Activated naive CD8-positive, alpha-beta T cell treated with anti-CD3 and anti-CD28 coated beads, Interleukin-2, amount 50 U/mL, for 24 hours (primary cell): ENCODE results near the gene ATG4D.

Experiments
- ATAC-seq: fragments of 150-1000 bp; cut with Tn5 transposase; one replicate; pipeline ENCODE4 v1.10.0; 2021
- DNase-seq: peaks from one replicate; pipeline ENCODE4 v3.0.0; 2021
- H3K27ac Mint-ChIP-seq: one replicate; pipeline ENCODE4 v1.8.0; 2021; ENCODE audit warnings: mild to moderate bottlenecking, mixed read lengths
- H3K27me3 Mint-ChIP-seq: one replicate; pipeline ENCODE4 v1.8.0; 2021; ENCODE audit warnings: mixed read lengths
- H3K36me3 Mint-ChIP-seq: one replicate; pipeline ENCODE4 v1.8.0; 2021; ENCODE audit warnings: low read depth, mixed read lengths
- H3K4me1 Mint-ChIP-seq: one replicate; pipeline ENCODE4 v1.8.0; 2021; ENCODE audit warnings: mixed read lengths
- H3K4me3 Mint-ChIP-seq: one replicate; pipeline ENCODE4 v1.8.0; 2021; ENCODE audit warnings: mild to moderate bottlenecking, moderate library complexity, mixed read lengths
- H3K9me3 Mint-ChIP-seq: one replicate; pipeline ENCODE4 v1.8.0; 2021; ENCODE audit warnings: mixed read lengths

The ATG4D gene

GRCh38 chr19:10552510-10553053 lies 8.9 kb downstream of the ATG4D start:
- ATAC-seq (peak; percentile 57), DNase-seq (peak; percentile 52)
- H3K9me3 Mint-ChIP-seq = no peaks in the 10 kb centered on the region
- H3K36me3 Mint-ChIP-seq = peaks cover 49% of the 10 kb centered on the region
- H3K27ac Mint-ChIP-seq = peak overlapping the region; percentile 88
- H3K27me3 Mint-ChIP-seq = no peaks in the 10 kb centered on the region
- no peak overlapping the region for H3K4me3 Mint-ChIP-seq
- peaks cover 54% of the 10 kb centered on the region for H3K4me1 Mint-ChIP-seq

DNA sequence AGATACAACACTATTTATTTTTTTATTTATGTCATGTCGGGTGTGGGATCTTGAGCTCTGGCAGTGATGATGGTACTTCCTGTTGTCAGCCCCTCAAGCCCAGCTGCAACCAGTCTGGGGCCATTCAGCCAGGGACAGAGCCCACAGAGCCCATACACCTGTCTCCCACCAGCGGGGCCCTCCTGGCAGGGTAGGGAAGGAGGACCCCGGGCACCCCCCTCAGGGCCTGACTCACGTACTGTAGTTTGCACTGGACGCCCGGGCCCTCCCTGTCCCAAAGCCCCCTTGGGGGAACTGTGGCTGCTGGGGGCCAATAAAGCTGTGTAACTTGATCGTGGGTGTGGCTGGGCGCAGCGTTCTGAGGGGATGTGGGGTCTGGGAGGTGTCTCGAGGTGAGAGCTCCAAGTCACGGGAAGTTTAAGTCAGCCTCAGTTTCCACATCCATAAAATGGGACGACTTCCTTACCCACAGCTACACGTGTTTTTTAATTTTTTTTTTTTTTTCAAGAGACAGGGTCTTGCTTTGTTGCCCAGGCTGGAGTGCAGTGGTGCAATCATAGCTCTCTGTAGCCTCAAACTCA lies 9.5 kb downstream of the ATG4D start:
- H3K36me3 Mint-ChIP-seq = peaks cover 53% of the 10 kb centered on the region
- H3K27me3 Mint-ChIP-seq = no peaks in the 10 kb centered on the region
- peak; percentile 12 for DNase-seq
- H3K27ac Mint-ChIP-seq = peak overlapping the region; percentile 88
- H3K9me3 Mint-ChIP-seq = no peaks in the 10 kb centered on the region
- H3K4me1 Mint-ChIP-seq = peaks cover 57% of the 10 kb centered on the region
- no peak for ATAC-seq
- peak overlapping the region; percentile 49 for H3K4me3 Mint-ChIP-seq

GRCh38 chr19:10553943-10554381 lies 10.3 kb downstream of the ATG4D start:
- no peaks in the 10 kb centered on the region for H3K27me3 Mint-ChIP-seq
- H3K36me3 Mint-ChIP-seq = peaks cover 52% of the 10 kb centered on the region
- H3K4me3 Mint-ChIP-seq = peak overlapping the region; percentile 49
- H3K9me3 Mint-ChIP-seq = no peaks in the 10 kb centered on the region
- H3K4me1 Mint-ChIP-seq = peaks cover 57% of the 10 kb centered on the region
- ATAC-seq = peak; percentile 81
- peak; percentile 67 for DNase-seq
- peak overlapping the region; percentile 88 for H3K27ac Mint-ChIP-seq

GRCh38 chr19:10554760-10555609 lies 11.3 kb downstream of the ATG4D start:
- no peak overlapping the region for H3K4me3 Mint-ChIP-seq
- H3K36me3 Mint-ChIP-seq = peaks cover 57% of the 10 kb centered on the region
- peaks cover 57% of the 10 kb centered on the region for H3K4me1 Mint-ChIP-seq
- no peaks in the 10 kb centered on the region for H3K27me3 Mint-ChIP-seq
- no peak for ATAC-seq
- peak overlapping the region; percentile 88 for H3K27ac Mint-ChIP-seq
- no peaks in the 10 kb centered on the region for H3K9me3 Mint-ChIP-seq
- DNase-seq = peak; percentile 36

GRCh38 chr19:10555610-10555973 lies 11.9 kb downstream of the ATG4D start:
- no peak for ATAC-seq
- peaks cover 51% of the 10 kb centered on the region for H3K4me1 Mint-ChIP-seq

GRCh38 chr19:10557603-10558197 lies 14.0 kb downstream of the ATG4D start:
- Mint-ChIP-seq H3K4me1 (peaks cover 39% of the 10 kb centered on the region), H3K36me3 (peaks cover 59% of the 10 kb centered on the region), H3K9me3 (no peaks in the 10 kb centered on the region)

More at GRCh38 chr19:10555610-10555973, 11.9 kb downstream of the ATG4D start:
- no peaks in the 10 kb centered on the region for H3K9me3 Mint-ChIP-seq
- no peak overlapping the region for H3K27ac Mint-ChIP-seq
- DNase-seq = no peak
- no peaks in the 10 kb centered on the region for H3K27me3 Mint-ChIP-seq
- no peak overlapping the region for H3K4me3 Mint-ChIP-seq
- peaks cover 56% of the 10 kb centered on the region for H3K36me3 Mint-ChIP-seq

GRCh38 chr19:10560154-10560553 lies 16.4 kb downstream of the ATG4D start:
- Mint-ChIP-seq H3K27ac (no peak overlapping the region), H3K4me3 (no peak overlapping the region), H3K4me1 (peaks cover 23% of the 10 kb centered on the region), H3K9me3 (no peaks in the 10 kb centered on the region), H3K27me3 (no peaks in the 10 kb centered on the region), H3K36me3 (peaks cover 49% of the 10 kb centered on the region)
- DNase-seq (no peak), ATAC-seq (no peak)

More at GRCh38 chr19:10557603-10558197, 14.0 kb downstream of the ATG4D start:
- Mint-ChIP-seq H3K27me3 (no peaks in the 10 kb centered on the region), H3K27ac (peak overlapping the region; percentile 49), H3K4me3 (no peak overlapping the region)
- DNase-seq (no peak), ATAC-seq (no peak)

DNA sequence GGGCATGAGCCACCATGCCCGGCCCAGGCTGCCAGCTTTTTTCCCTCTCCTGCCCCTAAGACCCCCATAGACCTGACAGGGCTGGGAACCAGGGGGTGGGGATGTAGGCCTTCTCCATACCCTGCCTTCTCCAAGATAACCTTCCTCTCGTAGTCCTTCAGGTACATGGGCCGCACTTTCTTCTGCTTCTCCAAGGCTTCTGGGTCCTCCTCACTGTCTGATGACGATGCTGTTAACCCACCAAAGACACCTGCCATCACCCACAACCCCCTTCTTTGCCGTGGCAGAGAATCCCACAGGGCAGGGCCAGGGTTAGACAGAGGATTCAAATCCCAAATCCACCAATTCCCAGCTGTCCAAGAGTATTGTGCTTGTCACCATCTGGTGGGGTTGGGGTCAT lies 18.9 kb downstream of the ATG4D start:
- DNase-seq = no peak
- H3K4me3 Mint-ChIP-seq = no peak overlapping the region
- ATAC-seq = no peak
- no peak overlapping the region for H3K27ac Mint-ChIP-seq
- no peaks in the 10 kb centered on the region for H3K27me3 Mint-ChIP-seq
- H3K4me1 Mint-ChIP-seq = peaks cover 31% of the 10 kb centered on the region
- peaks cover 52% of the 10 kb centered on the region for H3K36me3 Mint-ChIP-seq
- no peaks in the 10 kb centered on the region for H3K9me3 Mint-ChIP-seq

GRCh38 chr19:10565028-10565566 lies 21.4 kb downstream of the ATG4D start:
- DNase-seq = peak; percentile 69
- H3K4me1 Mint-ChIP-seq = peaks cover 42% of the 10 kb centered on the region
- H3K9me3 Mint-ChIP-seq = no peaks in the 10 kb centered on the region
- ATAC-seq = no peak
- H3K27ac Mint-ChIP-seq = peak overlapping the region; percentile 100
- peaks cover 39% of the 10 kb centered on the region for H3K36me3 Mint-ChIP-seq
- peak overlapping the region; percentile 98 for H3K4me3 Mint-ChIP-seq
- H3K27me3 Mint-ChIP-seq = no peaks in the 10 kb centered on the region

DNA sequence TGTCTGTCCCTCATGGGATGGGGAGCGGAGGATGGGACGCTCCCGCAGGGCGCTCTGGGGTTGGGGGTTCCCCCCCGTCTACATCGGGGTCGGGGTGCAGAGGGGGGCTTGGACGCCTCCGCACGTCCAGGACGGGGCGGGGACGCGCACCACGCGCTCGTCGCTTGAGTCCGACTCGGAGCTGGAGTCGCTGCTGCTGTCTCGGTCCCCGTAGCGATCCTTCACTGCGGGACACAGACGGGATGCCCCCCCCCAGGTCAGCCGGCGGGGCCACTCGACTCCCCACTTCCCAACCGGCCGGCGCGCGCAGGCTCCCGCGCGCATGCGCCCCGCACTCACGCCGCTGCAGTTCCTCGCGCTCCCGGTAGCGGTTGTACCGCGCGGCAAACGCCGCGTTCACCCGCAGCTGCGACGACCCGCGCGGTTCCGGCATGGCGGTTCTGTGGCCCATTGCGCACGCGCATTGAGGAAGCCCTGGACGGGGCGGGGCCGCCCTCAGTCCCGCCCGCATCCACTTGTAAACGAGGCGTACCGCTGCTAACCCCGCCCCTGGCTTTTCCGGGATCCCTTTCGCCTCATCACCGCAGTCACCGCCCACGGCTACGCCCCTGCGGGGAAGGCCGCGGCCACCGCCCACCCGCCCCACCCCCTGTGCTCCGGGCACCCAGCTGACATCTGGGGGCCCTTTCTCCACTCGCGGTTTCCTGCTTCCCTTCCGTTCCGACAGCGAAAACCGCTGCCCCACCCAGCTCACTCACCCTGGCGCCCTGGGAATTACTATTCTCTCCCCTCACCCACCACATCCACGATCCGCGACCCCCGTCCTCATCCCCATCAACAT lies 22.1 kb downstream of the ATG4D start, which contains the start of gene KRI1:
Gene KRI1, minus strand, starts transcription at position 444 of the 841 bp plus-strand sequence. Its CDS starts 11 bp downstream, at position 433.
- peaks cover 36% of the 10 kb centered on the region for H3K36me3 Mint-ChIP-seq

GRCh38 chr19:10566408-10566657 lies 22.6 kb downstream of the ATG4D start:
- H3K4me3 Mint-ChIP-seq = peak overlapping the region; percentile 98
- DNase-seq (no peak), ATAC-seq (no peak)
- H3K36me3 Mint-ChIP-seq = peaks cover 31% of the 10 kb centered on the region
- H3K4me1 Mint-ChIP-seq = peaks cover 46% of the 10 kb centered on the region
- H3K27me3 Mint-ChIP-seq = no peaks in the 10 kb centered on the region
- no peaks in the 10 kb centered on the region for H3K9me3 Mint-ChIP-seq
- H3K27ac Mint-ChIP-seq = peak overlapping the region; percentile 100

More for the DNA sequence above, 22.1 kb downstream of the ATG4D start, which contains the start of gene KRI1:
- Mint-ChIP-seq H3K4me1 (peaks cover 46% of the 10 kb centered on the region), H3K27me3 (no peaks in the 10 kb centered on the region), H3K27ac (peak within 1 kb of the TSS; percentile 100), H3K9me3 (no peaks in the 10 kb centered on the region), H3K4me3 (peak within 1 kb of the TSS; percentile 98)
- DNase-seq (peak; percentile 100), ATAC-seq (peak; percentile 38)

- Mint-ChIP-seq H3K9me3 (no peaks in the 10 kb centered on the region), H3K4me1 (peaks cover 46% of the 10 kb centered on the region), H3K27ac (peak overlapping the region; percentile 100), H3K27me3 (no peaks in the 10 kb centered on the region), H3K4me3 (peak overlapping the region; percentile 98), H3K36me3 (peaks cover 26% of the 10 kb centered on the region)
- DNase-seq (peak; percentile 66), ATAC-seq (peak; percentile 20)
Measured at GRCh38 chr19:10566658-10567410, 23.1 kb downstream of the ATG4D start.

DNA sequence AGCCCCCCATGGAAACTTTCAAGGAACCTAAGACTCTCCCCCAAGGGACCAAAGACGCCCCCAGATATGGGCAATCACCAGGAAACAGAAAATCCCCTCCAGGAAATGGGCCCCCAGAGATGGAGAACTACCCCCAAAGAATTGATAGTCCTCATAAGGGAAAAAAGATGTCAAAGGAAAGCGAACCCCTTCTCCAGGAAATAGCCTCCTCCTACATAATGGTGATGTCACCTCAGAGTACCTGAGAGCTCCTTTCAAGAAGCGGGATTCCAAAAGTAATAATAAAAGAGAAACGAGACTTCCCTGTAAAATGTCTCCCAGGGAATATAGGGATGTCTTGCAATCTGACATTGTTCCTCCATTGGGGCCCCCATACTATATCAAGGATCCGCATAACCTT lies 24.0 kb downstream of the ATG4D start:
- Mint-ChIP-seq H3K9me3 (no peaks in the 10 kb centered on the region), H3K27me3 (no peaks in the 10 kb centered on the region), H3K4me3 (peak overlapping the region; percentile 98), H3K36me3 (peaks cover 23% of the 10 kb centered on the region), H3K4me1 (peaks cover 52% of the 10 kb centered on the region), H3K27ac (peak overlapping the region; percentile 100)
- no peak for ATAC-seq
- peak; percentile 25 for DNase-seq
